Fibroblast of lung (primary cell): ENCODE results near the gene NAA38.

Source experiments
- CTCF ChIP-seq, 2 donors: IDR thresholded peaks in 1 of 2; conservative IDR thresholded peaks in 1 of 2; 1 replicate in 1 of 2; 2 replicates in 1 of 2; pipeline ENCODE4 v1.5.1; 2011 to 2012; ENCODE audit warnings: low read length in 2 of 2, control low read depth in 1 of 2, inconsistent platforms in 1 of 2, low read depth in 1 of 2, mild to moderate bottlenecking in 1 of 2
- EZH2 ChIP-seq: IDR thresholded peaks from 2 replicates; pipeline ENCODE4 v1.5.1; 2012; ENCODE audit warnings: low read length, control low read depth, mild to moderate bottlenecking; ENCODE audit errors: missing control alignments

- TF ChIP-seq CTCF (conservative IDR thresholded peaks at IDR 0.05 in 1 of 2, IDR thresholded peaks at IDR 0.05 in 1 of 2; ENCODE audit: low read depth in 1 of 2, low read length in 2 of 2) (no peak), EZH2 (no peak)
Measured at GRCh38 chr17:7850701-7851437, 6.5 kb downstream of the NAA38 start.
